HEK293T (cell line): ENCODE measurements around the gene PDCD2L.
"Not testable (repeated sequence)": the region's sequence is repeated elsewhere in the genome, so short reads cannot be mapped to it uniquely, and the experiment has no call there.

Experiments
- CTCF ChIA-PET: fragments of 350-600 bp; formaldehyde crosslinking; extraction: SDS; loops from one replicate; lab custom pipeline; 2021; ENCODE audit warnings: antibody characterized with exemption, inconsistent platforms; lab: Yijun Ruan, JAX
- POLR2A ChIA-PET: fragments of 350-600 bp; formaldehyde crosslinking; extraction: SDS; loops from one replicate; lab custom pipeline; 2020; ENCODE audit warnings: antibody characterized with exemption, inconsistent platforms; lab: Yijun Ruan, JAX
- DNase-seq: peaks from one replicate; pipeline ENCODE4 v3.0.0; 2012; ENCODE audit warnings: mixed read lengths; ENCODE audit errors: extremely low spot score
- ARNT ChIP-seq: fragments of 450-650 bp; IDR thresholded peaks from 2 replicates; pipeline ENCODE4 v1.6.1; 2017; ENCODE audit warnings: mild to moderate bottlenecking
- BHLHE40 ChIP-seq: fragments of 450-650 bp; IDR thresholded peaks from 2 replicates; pipeline ENCODE4 v1.6.1; 2016; ENCODE audit warnings: mild to moderate bottlenecking, moderate library complexity, borderline replicate concordance
- CTBP1 ChIP-seq: fragments of 450-650 bp; IDR thresholded peaks from 2 replicates; pipeline ENCODE4 v1.6.1; 2016; ENCODE audit warnings: borderline replicate concordance
- ELF4 ChIP-seq: fragments of 450-650 bp; IDR thresholded peaks from 2 replicates; pipeline ENCODE4 v1.6.1; 2017; ENCODE audit warnings: antibody characterized with exemption
- FOXA1 ChIP-seq: fragments of 450-650 bp; IDR thresholded peaks from 2 replicates; pipeline ENCODE4 v1.6.1; 2016; ENCODE audit warnings: mild to moderate bottlenecking
- FOXK2 ChIP-seq: fragments of 450-650 bp; IDR thresholded peaks from 2 replicates; pipeline ENCODE4 v1.6.1; 2016; ENCODE audit warnings: mild to moderate bottlenecking
- FOXM1 ChIP-seq: fragments of 450-650 bp; IDR thresholded peaks from 2 replicates; pipeline ENCODE4 v1.6.1; 2017; ENCODE audit warnings: mild to moderate bottlenecking, borderline replicate concordance
- HDGF ChIP-seq: fragments of 450-650 bp; IDR thresholded peaks from 2 replicates; pipeline ENCODE4 v1.6.1; 2017; ENCODE audit warnings: antibody characterized with exemption, borderline replicate concordance
- L3MBTL2 ChIP-seq: fragments of 450-650 bp; conservative IDR thresholded peaks from 2 replicates; pipeline ENCODE4 v1.6.1; 2016; ENCODE audit warnings: mild to moderate bottlenecking
- LEF1 ChIP-seq: fragments of 450-650 bp; IDR thresholded peaks from 2 replicates; pipeline ENCODE4 v1.6.1; 2017; ENCODE audit warnings: mild to moderate bottlenecking, borderline replicate concordance
- NFRKB ChIP-seq: fragments of 450-650 bp; IDR thresholded peaks from 2 replicates; pipeline ENCODE4 v1.6.1; 2016; ENCODE audit warnings: mild to moderate bottlenecking, moderate library complexity
- SP1 ChIP-seq: fragments of 450-650 bp; IDR thresholded peaks from 2 replicates; pipeline ENCODE4 v1.6.1; 2017
- SUZ12 ChIP-seq: fragments of 450-650 bp; IDR thresholded peaks from 2 replicates; pipeline ENCODE4 v1.6.1; 2016; ENCODE audit warnings: mild to moderate bottlenecking
- TARDBP ChIP-seq: fragments of 450-650 bp; IDR thresholded peaks from 2 replicates; pipeline ENCODE4 v1.6.1; 2016
- ZNF384 ChIP-seq: fragments of 450-650 bp; IDR thresholded peaks from 2 replicates; pipeline ENCODE4 v1.6.1; 2016
- TF ChIP-seq, protein P1 (sequence below): fragments of 450-650 bp; IDR thresholded peaks from 2 replicates; pipeline ENCODE4 v1.6.1; 2016

PDCD2L gene

DNA sequence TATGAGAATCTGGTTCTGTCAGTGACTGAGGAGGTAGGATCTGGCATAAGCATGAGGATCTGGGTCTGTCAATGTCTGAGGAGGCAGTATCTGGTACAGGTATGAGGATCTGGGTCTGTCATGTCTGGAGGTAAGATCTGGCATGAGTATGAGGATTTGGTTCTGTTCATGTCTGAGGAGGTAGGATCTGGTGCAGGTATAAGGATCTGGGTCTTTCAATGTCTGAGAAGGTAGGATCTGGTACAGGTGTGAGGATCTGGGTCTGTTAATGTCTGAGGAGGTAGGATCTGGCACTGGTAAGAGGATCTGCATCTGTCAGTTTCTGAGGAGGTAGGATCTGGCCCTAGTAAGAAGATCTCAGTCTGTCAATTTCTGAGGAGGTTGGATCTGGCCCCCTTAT is 12.4 kb upstream of the PDCD2L start:
- DNase-seq: peak; percentile 41
- TF ChIP-seq ZNF384 (no peak), ELF4 (no peak), L3MBTL2 (no peak), NFRKB (no peak), ARNT (no peak), FOXA1 (no peak), LEF1 (no peak), CTBP1 (no peak), TARDBP (no peak), SP1 (no peak)
- TF ChIP-seq, protein P1, sequence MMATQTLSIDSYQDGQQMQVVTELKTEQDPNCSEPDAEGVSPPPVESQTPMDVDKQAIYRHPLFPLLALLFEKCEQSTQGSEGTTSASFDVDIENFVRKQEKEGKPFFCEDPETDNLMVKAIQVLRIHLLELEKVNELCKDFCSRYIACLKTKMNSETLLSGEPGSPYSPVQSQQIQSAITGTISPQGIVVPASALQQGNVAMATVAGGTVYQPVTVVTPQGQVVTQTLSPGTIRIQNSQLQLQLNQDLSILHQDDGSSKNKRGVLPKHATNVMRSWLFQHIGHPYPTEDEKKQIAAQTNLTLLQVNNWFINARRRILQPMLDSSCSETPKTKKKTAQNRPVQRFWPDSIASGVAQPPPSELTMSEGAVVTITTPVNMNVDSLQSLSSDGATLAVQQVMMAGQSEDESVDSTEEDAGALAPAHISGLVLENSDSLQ: no peak
- ChIA-PET POLR2A (no interaction called here), CTCF (no interaction called here)

DNA sequence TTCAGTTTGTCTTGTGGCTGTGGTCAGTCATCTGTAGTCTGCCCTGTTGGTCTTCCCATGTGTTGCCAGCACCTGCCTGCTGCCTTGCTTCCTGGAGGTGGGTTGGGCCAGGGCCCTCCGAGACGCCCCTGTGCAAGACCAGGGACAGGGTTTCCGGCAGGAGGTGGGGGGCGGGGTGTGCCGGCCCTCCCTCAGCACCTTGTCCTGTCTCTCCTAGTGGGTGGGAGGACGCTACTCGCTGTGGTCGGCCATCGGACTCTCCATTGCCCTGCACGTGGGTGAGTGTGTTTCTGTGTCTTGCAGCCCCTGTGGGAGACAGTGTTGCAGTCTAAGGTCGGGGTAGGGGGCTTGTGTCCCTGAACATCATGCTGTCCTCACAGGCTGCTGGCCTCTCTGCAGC is 11.2 kb upstream of the PDCD2L start:
- ChIA-PET CTCF (interaction anchor here (0.5 kb wide), 1 partner anchor 148 kb away, joined by 3 read pairs; no protein-coding TSS in a partner anchor), POLR2A (no interaction called here)
- DNase-seq: peak; percentile 4
- no peak for TF ChIP-seq FOXA1
- TF ChIP-seq FOXK2: no peak
- no peak for TF ChIP-seq FOXM1
- no peak for TF ChIP-seq ZNF384
- no peak for TF ChIP-seq ELF4
- no peak for TF ChIP-seq CTBP1
- TF ChIP-seq LEF1: no peak
- TF ChIP-seq, protein P1: no peak
- no peak for TF ChIP-seq ARNT
- no peak for TF ChIP-seq TARDBP
- no peak for TF ChIP-seq BHLHE40
- TF ChIP-seq SP1: no peak
- no peak for TF ChIP-seq L3MBTL2
- TF ChIP-seq HDGF: no peak
- TF ChIP-seq SUZ12: no peak

DNA sequence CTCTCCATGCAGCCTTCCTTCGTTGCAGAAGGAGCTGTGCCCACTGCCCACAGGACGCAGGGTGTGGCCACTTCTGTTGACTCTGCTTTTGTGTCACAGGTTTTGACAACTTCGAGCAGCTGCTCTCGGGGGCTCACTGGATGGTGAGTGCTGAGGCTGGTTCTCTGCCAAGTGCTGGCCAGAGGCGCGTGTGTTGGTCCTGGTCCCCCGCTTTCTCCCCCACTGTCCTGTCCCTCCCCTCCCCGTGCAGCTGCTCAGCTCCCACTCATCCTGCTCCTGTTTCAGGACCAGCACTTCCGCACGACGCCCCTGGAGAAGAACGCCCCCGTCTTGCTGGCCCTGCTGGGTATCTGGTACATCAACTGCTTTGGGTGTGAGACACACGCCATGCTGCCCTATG is 10.6 kb upstream of the PDCD2L start:
- CTCF ChIA-PET: no interaction called here
- peak; percentile 3 for DNase-seq
- POLR2A ChIA-PET: no interaction called here
- TF ChIP-seq FOXM1 (no peak), FOXA1 (no peak), CTBP1 (no peak), TARDBP (no peak), ARNT (no peak), LEF1 (no peak), L3MBTL2 (no peak), NFRKB (no peak), SUZ12 (no peak), BHLHE40 (no peak), ELF4 (no peak), ZNF384 (no peak), FOXK2 (no peak), HDGF (no peak)
- TF ChIP-seq, protein P1: no peak

DNA sequence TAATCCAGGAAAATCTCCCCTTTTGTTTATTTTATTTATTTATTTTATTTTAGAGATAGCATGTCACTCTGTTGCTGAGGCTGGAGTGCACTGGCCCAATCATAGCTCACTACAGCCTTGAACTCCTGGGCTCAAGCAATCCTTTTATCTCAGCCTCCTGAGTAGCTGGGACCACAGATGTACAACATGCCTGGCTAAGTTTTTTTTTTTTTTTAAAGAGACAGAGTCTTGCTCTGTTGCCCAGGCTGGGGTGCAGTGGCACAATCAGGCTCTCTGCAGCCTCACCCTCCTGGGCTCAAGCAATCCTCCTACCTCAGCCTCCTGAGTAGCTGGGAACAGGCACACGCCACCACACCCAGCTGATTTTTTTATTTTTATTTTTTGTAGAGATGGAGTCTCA is 6.3 kb upstream of the PDCD2L start:
- no peak for DNase-seq
- TF ChIP-seq NFRKB (no peak), FOXA1 (no peak), LEF1 (no peak), HDGF (no peak)
- TF ChIP-seq, protein P1: no peak
- ChIA-PET POLR2A (no interaction called here), CTCF (interaction anchor here (0.6 kb wide), 1 partner anchor 1095 kb away, joined by 3 read pairs; no protein-coding TSS in a partner anchor)

DNA sequence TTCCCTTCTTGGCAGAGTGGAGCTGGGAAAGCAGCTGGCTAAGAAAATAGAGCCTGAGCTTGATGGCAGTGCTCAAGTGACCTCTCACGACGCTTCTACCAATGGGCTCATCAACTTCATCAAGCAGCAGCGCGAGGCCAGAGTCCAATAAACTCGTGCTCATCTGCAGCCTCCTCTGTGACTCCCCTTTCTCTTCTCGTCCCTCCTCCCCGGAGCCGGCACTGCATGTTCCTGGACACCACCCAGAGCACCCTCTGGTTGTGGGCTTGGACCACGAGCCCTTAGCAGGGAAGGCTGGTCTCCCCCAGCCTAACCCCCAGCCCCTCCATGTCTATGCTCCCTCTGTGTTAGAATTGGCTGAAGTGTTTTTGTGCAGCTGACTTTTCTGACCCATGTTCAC is 4.3 kb upstream of the PDCD2L start:
- peak; percentile 3 for DNase-seq
- TF ChIP-seq SP1: no peak
- TF ChIP-seq HDGF: no peak
- TF ChIP-seq CTBP1: no peak
- no peak for TF ChIP-seq BHLHE40
- TF ChIP-seq, protein P1: no peak
- TF ChIP-seq NFRKB: no peak
- TF ChIP-seq FOXM1: no peak
- TF ChIP-seq L3MBTL2: no peak
- ChIA-PET POLR2A (no interaction called here), CTCF (no interaction called here)

DNA sequence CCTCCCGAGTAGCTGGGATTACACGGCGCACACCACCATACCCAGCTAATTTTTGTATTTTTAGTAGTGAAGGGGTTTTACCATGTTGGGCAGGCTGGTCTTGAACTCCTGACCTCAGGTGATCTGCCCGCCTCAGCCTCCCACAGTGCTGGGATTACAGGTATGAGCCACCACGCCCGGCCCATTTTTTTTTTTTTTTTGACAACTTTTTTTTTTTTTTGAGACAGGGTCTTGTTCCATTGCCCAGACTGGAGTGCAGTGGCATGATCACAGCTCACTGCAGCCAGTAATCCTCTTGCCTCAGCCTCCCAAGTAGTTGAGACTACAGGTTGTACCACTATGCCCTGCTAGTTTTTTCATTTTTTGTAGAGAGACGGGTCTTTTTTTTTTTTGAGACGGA is 3.4 kb upstream of the PDCD2L start:
- POLR2A ChIA-PET: interaction anchor here (1.7 kb wide), 1 partner anchor 27 kb away, joined by 5 read pairs; the partner anchor contains the start of gene UBA2
- CTCF ChIA-PET, DNase-seq: not testable (repeated sequence)
- TF ChIP-seq ZNF384: 0 out of 2 replicates have a peak, but pooled peaks have one; percentile 29
